CD4-positive, alpha-beta T cell treated with Interleukin-6 at 100 ng/mL for 8 hours (primary cell): ENCODE results near the gene GCHFR.

Experiments used
- DNase-seq: peaks from one replicate; pipeline ENCODE4 v3.0.0-alpha.2; 2020; ENCODE audit warnings: mixed read lengths, low spot score

Gene GCHFR

GRCh38 chr15:40775740-40776536 is 12.1 kb downstream of the GCHFR start:
- no peak for DNase-seq

GRCh38 chr15:40776537-40777141 is 12.8 kb downstream of the GCHFR start:
- peak; percentile 19 for DNase-seq

GRCh38 chr15:40782609-40783227 is 18.9 kb downstream of the GCHFR start:
- peak; percentile 78 for DNase-seq

- DNase-seq = no peak
Measured at GRCh38 chr15:40785164-40785563, 21.3 kb downstream of the GCHFR start.

GRCh38 chr15:40785814-40786213 is 21.9 kb downstream of the GCHFR start:
- no peak for DNase-seq

- DNase-seq = peak; percentile 54
Measured at GRCh38 chr15:40787344-40787841, 23.5 kb downstream of the GCHFR start.

GRCh38 chr15:40787991-40788390 is 24.1 kb downstream of the GCHFR start:
- DNase-seq = no peak

GRCh38 chr15:40789119-40789518 is 25.3 kb downstream of the GCHFR start:
- no peak for DNase-seq

GRCh38 chr15:40789999-40790398 is 26.1 kb downstream of the GCHFR start:
- no peak for DNase-seq

GRCh38 chr15:40790718-40791117 is 26.9 kb downstream of the GCHFR start:
- no peak for DNase-seq

- DNase-seq = no peak
Measured at GRCh38 chr15:40792394-40792793, 28.5 kb downstream of the GCHFR start.

- DNase-seq = no peak
Measured at GRCh38 chr15:40793216-40793989, 29.5 kb downstream of the GCHFR start.

GRCh38 chr15:40796041-40796440 is 32.2 kb downstream of the GCHFR start:
- DNase-seq = no peak

- DNase-seq = no peak
Measured at GRCh38 chr15:40796512-40796911, 32.6 kb downstream of the GCHFR start.

- no peak for DNase-seq
Measured at GRCh38 chr15:40799523-40799922, 35.7 kb downstream of the GCHFR start.

- no peak for DNase-seq
Measured at GRCh38 chr15:40803076-40803475, 39.2 kb downstream of the GCHFR start.

- DNase-seq = no peak
Measured at GRCh38 chr15:40803688-40804087, 39.8 kb downstream of the GCHFR start.

- no peak for DNase-seq
Measured at GRCh38 chr15:40806672-40807027, 42.8 kb downstream of the GCHFR start.

- peak; percentile 94 for DNase-seq
Measured at GRCh38 chr15:40807028-40807887, 43.4 kb downstream of the GCHFR start, which contains the start of the genes DNAJC17 and ZFYVE19. Gene DNAJC17, minus strand, starts transcription at chr15:40807473. Its CDS starts 27 bp downstream, at chr15:40807446. Gene ZFYVE19, plus strand, starts transcription at chr15:40807089. Its CDS starts 501 bp downstream, at chr15:40807590.

- no peak for DNase-seq
Measured at GRCh38 chr15:40807888-40808461, 44.1 kb downstream of the GCHFR start.
